Brain pericyte (primary cell): ENCODE results near the gene DEFB124.
"Not testable (repeated sequence)": the region's sequence is repeated elsewhere in the genome, so short reads cannot be mapped to it uniquely, and the experiment has no call there.

Experiments used
- DNase-seq: peaks from one replicate; pipeline ENCODE4 v3.0.0-alpha.2; 2012; ENCODE audit warnings: low read depth, low spot score

Gene DEFB124

GRCh38 chr20:31426891-31427551 is 47.9 kb downstream of the DEFB124 start:
- not testable (repeated sequence) for DNase-seq

- no peak for DNase-seq
These were observed 49.1 kb downstream of the DEFB124 start for GRCh38 chr20:31425797-31426196.

- DNase-seq, result no peak
These were observed 56.6 kb downstream of the DEFB124 start for GRCh38 chr20:31418307-31418706.

DNA sequence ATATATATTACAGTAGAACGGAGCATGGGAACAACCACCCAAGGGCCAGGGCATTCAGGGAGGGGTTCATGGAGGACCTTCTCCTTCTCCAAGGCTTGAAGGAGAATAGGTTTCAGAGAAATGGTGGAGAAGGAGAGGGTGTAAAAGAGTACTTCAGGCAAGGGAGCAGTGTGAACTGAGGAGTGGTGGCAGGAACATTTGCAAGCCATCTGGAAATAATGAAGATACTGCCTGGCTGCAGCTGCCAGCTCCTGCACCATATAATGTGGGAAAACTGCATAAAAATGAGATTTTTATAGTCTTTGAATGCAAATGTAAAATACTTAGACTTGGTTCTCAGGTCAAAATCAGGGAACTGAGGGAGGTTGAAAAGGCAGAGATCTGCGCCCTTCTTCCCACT is 59.3 kb downstream of the DEFB124 start:
- no peak for DNase-seq
